ENCODE results near the gene HCFC1.
"Not testable (repeated sequence)": the region's sequence is repeated elsewhere in the genome, so short reads cannot be mapped to it uniquely, and the experiment has no call there.

The HCFC1 gene

DNA sequence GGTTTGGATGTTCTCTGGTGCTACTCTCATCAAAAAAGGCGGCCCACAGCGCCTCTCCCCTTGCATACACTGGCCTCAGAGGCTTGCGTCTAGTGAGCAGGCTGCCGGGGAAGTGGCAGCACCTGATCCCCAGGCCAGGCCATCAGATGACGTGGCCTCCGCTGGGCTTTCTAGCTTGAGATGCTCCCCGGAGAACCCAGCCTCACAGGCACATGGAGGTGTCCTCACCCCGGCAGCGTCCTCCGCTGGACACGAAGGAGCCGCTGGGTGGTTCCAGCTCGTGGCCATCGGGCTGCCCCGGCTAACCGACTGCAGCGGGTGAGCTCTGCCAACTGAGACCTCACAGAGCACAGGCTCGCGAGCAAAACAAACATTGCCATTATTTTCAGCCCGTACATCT lies 35.3 kb upstream of the HCFC1 start:
- DNase-seq = no peak

DNA sequence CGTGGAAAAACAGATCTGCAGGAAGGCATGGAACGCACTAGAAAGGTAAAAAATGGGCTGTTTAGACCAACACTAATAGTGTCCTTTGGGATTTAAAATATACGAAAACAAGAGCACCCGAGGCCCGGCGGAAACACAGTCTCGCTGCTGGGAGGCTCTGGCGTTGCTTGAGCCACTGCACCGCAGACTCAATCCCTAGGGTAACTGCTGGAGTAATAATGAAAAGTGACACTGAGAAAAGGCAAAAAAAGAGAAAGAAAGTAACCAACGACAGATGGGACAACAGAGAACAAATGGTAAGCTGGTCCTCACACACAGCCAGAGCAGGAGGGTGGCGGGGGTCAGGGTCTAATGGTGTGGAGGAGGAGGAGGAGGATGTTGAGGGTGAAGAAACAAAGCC lies 32.7 kb upstream of the HCFC1 start:
- DNase-seq = no peak

DNA sequence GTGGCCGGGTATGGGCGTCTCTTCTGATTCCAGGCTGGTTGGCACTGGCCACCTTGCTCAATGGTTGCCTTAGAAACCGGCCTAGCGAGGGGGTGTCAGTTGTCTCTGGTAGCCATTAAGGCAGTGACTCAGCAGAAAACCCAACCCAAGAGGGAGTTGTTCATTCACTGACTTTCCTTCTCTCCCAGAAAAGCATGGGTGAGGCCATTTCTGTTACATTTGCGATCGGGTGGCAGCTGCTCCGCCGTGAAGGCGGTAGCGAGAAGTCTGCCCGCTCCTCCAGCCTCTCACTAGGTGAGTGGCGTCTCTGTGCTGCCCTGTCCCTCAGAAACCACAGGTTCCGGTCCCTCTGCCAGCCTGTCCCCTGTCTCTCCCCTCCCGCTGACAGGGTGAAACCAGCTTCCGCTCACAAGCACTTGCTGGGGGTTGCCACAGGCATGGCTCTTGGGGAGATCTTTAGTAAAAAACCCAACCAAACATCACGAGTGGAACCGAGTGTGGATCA lies 30.6 kb upstream of the HCFC1 start:
- DNase-seq = peak; percentile 92

DNA sequence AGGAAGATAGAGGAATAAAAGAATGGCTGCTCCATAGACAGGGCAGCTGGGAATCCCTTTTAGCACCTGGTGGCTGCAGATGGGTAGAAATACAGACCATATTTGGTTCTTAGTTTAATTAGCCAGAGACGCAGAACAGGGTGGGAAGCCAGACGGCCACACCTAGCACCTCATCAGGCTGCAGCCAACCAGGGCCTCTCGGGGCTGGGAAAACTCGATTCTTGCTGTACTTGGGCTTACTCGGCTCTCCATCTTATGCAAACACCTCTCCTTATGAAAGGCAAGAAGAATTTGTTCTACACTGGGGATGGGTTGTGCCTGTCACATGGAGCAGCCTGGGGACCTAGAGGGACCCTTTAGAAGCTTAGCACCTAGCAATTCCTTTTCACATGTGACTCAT lies 28.4 kb upstream of the HCFC1 start:
- no peak for DNase-seq

DNA sequence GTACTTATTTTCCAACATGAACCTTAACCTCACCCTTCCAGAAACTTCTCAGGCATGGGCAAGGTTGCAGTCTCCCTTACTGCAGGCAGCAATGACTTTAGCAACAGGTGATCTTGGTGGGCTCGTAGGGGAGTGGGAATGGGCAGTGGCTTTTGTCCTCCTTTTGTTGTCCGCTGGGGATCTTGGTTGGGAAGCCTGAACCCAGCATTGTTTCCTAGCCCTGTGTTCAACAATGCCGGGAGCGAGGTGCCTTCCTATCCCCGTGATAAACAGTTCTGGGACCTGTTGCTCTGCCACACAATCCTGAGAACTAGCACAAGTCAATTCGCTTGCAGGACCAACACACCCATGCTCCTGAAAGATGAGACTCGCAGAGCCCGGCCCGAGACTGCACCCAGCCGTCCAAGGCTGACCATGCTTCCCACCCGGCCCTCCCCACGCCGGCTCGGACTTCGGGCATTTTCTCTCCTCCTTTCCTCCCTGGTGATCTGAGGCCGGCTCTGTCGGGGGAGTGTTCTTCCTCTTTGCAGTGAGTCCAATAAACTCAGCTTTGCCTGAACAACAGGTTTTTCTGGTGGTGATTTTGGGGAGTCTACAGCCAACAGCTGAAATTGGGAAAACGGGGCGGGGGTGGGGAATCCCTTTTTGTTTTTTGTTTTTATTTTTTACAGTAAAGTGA lies 27.9 kb upstream of the HCFC1 start:
- DNase-seq = no peak

DNA sequence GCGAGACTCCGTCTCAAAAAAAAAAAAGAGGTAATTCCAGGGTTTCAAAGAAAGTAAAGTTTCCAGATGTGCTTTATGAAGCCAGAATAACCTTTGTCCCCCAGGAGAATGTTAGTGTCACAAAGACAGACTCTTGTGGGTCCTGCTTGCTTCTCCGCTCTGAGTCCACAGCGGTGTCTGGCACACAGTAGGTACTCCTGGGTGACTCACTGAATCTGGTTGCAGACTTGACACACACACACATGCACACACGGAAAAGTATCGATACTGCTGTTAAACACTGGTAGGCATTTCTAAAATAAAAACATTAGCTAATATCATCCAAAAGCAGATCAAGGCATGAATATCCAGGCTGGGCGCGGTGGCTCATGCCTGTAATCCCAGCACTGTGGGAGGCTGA lies 23.9 kb upstream of the HCFC1 start:
- DNase-seq = no peak

DNA sequence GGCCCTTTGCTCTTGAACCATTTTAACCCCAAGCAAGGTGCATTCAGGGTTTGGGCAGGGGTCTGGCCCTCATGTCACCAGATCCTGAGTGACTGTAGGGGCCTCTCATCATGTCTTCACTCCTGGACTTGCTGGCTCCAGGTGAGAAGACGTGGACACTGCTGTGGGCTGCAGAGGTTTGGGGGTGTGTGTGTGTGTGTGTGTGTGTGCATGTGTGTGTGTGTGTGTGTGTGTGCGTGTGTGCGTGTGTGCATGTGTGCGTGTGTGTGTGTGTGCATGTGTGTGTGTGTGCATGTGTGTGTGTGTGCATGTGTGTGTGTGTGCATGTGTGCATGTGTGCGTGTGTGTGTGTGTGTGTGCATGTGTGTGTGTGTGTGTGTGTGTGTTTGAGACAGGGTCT lies 22.8 kb upstream of the HCFC1 start:
- DNase-seq = not testable (repeated sequence)

DNA sequence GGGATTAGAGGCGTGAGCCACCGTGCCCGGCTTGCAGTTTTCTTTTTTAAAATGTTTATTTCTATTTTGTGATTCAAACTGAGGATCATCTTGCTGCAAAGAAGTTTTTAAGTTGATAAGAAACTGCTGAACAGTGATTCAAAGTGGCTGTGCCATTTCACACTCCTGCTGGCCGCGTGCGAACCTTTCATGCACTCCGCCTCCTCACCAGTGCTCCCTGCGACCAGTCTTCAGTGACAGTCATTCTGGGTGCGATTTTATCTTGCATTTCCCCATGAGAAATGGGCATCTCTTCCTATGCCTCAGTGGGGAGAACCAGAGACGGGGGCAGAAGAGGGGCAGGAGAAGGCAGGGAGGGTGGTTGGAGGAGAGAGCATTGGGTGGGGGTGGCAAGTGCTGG lies 22.4 kb upstream of the HCFC1 start:
- no peak for DNase-seq

DNA sequence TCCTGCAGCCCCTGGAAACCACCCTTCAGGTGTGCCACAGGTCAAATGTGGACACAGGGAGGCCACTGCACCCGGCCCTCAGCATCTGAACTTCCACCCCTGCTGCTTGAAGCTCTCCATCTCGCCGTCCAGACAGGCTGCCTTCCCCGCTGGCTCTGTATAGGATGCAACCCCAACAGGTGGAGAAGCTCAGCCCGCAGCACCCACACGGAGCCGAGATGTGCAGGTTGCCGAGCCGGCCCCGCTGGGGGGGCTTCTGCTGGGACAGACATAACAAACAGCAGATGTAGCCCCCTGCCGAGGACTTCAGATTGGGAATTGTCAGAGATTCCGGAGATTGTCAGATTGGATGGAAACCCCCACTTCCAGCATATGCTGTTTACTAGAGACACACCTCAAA lies 21.5 kb upstream of the HCFC1 start:
- DNase-seq = no peak

DNA sequence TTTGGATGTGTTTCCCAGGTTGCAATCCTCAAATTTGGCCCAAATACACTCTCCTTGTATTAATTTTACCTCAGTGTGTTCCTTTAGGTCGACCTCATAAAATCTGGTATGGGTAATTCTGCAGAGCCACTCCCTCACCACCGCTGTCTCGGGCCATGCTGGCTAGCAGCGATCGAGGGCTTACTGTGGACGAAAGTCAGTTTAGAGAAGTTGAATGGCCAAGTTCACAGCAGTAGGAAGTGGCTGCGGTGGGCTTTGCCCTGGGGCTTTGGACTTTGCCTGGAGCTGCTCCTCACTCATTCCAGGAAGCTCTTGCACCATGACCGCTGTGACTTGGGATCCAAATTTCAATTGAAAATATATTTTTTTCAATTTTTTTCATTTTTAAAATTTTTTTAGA lies 20.6 kb upstream of the HCFC1 start:
- DNase-seq = no peak

DNA sequence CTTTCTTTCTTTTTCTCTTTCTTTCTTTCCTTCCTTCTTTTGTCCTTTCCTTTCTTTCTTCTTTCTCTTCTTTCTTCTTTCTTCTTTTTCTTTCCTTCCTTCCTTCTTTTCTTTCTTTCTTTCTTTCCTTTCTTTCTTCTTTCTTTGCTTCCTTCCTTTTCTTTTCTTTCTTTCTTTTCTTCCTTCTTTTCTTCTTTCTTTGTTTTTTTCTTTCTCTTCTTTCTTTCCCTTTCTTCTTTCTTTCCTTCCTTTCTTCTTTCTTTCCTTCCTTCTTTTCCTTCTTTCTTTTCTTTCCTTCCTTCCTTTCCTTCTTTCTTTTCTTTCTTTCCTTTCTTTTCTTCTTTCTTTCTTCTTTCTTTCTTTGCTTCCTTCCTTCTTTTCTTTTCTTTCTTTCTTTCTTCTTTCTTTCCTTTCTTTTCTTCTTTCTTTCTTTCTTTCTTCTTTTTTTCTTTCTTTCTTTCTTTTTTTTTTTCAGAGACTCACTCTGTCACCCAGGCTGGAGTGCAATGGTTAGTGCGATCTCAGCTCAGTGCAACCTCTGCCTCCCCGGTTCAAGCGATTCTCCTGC lies 19.5 kb upstream of the HCFC1 start:
- no peak for DNase-seq

DNA sequence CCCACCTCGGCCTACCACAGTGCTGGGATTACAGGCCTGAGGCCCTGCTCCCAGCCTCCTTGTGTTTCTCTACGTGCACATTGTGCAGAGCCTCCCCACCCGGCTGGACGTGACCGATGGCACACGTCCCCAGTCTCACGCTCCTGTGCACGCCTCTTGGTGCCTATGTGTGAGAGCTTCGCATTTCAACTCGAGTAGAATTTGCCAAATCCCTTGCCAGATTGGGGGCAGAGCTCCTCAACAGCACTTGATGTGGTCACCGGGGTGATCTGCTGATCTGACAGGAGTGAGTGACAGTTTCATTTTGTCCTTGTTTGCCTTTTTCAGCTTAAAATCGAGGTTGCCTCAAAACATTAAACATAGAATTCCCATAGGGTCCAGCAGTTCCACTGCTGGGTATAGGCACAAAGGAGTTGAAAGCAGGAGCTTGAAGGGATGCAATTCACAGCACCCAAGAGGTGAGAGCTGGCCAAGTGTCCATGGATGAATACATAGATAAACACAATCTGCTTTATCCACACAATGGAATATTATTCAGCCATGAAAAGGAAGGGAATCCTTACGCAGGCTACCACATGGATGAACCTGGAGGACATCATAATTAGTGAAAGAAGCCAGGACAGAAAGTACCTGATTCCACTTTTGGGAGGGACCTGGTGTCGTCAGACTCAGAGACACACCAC lies 18.5 kb upstream of the HCFC1 start:
- DNase-seq = no peak

DNA sequence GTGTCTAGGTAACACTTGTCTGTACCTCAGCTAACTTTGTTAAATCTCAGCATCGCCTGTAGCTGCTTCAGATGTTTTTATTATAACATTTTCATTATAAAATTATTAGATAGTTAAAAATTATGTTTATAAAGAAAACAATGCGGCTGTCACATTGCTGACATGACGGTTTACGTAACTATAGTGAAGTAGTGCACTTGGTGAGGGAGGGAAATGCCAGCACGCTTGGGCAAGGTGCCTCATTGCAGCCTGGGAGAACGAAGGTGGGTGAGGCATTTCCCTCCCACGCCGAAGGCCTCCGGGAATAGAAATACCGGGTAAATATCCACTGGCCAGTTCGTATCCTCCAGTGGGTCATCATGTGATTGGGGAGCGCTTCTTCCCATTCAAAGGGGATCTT lies 16.9 kb upstream of the HCFC1 start:
- DNase-seq = no peak

DNA sequence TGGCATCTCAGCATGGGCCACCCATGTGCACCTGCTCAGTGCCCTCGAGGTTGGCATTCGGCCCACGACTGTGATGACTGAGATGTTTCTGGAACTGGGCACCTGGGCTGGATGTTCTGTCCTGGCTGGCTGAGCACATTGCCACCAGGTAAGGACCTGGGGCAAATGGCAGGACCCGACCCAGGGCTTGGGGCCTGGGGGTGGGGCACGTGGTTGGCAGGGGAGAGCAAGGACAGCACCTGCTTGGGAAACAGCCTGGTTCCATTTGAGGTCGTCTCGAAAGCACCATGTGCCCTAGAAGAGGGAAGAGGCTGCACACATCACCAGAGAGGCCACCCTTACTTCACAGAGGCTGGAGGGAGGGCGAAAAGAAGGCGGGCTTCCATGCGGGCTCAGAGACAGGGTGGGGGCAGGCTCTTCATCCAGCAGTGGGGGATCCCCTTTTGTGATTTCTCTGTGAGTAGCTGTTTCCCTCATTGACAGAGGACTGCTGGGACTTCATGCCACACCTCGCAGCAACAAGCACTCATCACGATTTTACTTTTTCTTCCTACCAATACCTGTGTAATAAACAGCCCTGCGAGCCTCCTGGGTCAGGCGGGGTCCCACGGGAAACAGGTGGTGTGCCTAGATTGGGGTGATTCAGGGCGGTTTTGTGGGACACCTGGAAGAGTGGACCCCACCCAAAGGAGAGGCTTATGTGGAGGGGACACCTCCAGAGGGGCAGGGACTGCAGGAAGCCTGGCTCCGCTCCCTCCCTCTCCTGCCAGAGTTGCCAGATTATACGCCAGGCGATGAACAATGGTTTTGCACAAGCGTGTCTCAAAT lies 12.9 kb upstream of the HCFC1 start:
- DNase-seq = peak; percentile 95

DNA sequence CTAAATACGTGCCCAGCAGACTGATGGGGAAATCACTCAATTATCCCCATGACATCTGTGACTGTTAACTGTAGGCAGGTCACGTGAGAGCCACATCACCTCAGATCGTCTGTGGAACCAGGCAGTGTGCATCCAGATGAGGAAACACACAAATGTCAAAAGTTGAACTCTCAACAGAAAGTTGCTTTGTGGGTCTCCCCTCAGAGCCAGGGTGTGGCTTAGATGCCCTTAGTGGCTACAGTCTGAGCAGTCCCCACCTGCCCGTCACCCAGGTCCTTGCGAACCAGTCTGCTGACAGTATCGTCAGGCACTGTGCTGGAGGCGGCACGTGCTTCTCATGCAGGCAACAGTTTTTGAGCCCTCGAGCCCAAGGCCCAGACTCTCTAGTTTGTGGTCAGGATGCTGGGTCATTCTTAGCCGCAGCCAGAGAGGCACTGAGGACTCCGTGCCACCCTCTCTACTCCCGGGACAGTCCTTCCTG lies 11.7 kb upstream of the HCFC1 start:
- DNase-seq = no peak

DNA sequence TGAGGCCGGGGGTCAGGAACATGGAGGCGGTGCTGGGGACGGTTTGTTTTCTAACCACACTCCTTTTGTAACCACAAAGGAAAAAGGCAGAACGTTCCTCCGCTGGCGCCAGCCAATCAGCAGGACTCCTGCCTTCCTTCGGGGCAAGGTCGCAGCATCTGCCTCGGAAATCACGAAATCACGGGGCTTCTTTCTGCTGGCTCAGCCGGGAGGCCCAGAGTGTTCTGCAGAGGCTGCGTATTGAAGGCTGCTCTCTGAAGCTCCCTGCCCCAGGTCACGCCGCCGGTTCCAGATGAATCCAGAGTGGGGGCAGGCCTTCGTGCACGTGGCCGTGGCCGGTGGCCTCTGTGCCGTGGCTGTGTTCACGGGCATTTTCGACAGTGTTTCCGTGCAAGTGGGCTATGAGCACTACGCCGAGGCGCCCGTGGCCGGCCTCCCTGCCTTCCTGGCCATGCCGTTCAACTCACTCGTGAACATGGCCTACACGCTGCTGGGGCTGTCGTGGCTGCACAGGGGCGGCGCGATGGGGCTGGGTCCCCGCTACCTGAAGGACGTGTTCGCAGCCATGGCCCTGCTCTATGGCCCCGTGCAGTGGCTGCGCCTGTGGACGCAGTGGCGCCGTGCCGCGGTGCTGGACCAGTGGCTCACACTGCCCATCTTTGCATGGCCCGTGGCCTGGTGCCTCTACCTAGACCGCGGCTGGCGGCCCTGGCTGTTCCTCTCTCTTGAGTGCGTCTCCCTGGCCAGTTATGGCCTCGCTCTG lies 10.3 kb upstream of the HCFC1 start:
- DNase-seq = no peak

DNA sequence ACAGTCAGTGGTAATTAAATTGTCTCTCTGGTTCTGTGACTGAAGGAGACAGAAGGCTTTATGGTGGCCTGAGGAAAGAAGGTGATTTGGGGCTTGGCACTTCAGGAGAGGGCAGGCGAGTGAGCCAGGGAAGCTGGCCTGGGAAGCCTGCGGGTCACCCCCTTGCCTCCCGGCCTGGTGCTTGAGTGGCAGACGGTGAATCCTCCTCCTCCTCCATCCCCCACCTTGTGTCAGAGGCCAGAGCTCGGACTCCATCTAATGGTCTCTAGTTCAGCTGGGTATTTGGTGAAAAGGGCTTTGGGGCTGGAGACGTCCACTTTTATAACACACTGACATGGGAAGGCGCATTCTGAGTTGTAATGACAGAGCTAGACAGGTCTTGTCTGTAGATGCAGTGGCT lies 9.6 kb upstream of the HCFC1 start:
- no peak for DNase-seq

DNA sequence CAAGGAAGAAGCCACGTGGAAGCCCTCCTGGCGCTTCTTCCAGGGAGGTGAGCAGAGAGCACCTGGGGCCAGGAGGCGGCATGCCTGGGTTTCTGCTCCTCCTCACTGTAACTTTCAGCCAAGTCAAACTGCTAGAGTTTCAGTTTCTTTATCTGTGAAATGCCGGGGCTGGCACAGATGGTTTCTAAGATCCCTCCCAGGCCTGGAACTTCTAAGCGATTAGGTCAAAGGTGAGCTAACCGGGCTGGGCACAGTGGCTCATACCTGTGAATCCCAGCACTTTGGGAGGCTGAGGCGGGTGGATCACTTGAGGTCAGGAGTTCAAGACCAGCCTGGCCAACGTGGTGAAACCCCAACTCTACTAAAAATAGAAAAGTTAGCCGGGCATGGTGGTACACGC lies 8.8 kb upstream of the HCFC1 start:
- DNase-seq = peak; percentile 83

DNA sequence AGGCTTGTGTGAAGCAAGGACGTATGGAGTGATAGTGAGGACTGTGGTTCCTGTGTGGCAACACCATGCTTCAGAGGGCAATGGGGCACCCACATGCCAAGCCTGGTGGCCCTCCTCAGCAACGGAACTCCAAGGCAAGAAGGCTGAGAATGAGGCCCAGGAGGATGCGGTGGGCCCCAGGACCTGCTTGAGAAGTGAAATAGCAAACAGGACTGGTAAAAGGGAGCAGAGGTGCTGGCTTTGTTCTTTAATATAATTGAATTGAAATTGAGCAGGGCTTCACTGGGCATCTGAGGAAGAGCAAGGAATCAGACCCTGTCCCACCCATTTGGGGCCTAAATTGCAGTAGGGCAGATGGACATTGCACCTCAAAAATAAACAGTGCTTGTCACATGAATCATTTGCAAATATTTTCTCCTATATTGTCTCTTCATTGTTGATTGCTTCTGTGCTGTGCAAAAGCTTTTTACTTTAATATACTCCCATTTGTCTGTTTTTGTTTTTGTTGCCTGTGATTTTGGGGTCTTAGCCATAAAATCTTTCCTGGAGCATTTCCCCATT lies 3.2 kb upstream of the HCFC1 start:
- DNase-seq = no peak

DNA sequence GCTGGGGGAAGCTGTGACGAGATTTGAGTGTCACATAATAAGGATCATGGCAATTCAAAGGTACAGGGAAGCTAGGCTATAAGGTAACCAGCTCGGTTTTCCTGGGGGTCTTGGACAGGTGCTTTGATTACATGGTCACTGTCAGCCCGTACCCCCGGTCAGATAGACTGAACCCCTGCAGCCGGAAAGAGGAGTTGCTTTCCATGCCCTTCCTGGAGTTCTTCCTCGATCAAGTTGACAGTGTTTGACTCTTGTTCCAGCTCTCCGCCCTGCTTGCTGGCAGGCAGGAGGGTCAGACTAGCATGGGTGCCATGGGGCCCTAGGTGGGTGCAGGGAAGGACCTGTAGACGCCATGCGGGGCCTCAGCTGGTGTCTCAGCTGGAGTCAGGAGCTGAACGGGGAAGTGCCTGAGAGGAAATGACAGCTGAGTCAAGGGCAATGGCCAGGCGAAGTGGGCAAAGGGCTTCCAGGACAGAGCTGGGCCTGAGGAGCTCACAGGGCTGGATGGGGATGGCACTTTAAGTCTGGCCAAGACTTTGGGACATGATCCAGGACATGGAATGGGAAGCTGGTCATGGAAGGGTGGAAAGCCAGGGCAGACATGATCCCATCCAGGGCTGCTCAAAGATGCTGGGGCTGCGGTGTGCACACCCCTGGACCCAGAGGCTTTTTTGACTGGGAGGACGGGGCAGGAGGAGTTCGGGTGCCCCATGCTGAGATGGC lies 2.5 kb upstream of the HCFC1 start:
- peak; percentile 17 for DNase-seq

All from RPMI8226 (cell line).